Right lobe of liver (tissue), 4 donors: Measurements from ENCODE around the gene GSG1L.

Experiments used
- POLR2A ChIP-seq: fragments of 450-650 bp; IDR thresholded peaks from one replicate; pipeline ENCODE4 v1.6.1; 2017; ENCODE audit warnings: antibody characterized with exemption, mild to moderate bottlenecking
- TF ChIP-seq, protein P1 (sequence below), 4 donors: fragments of 200-600 bp in 3 of 4; fragments of 450-650 bp in 1 of 4; IDR thresholded peaks; one replicate each; pipeline versions ENCODE4 v1.5.1 to v1.8.0; 2016 to 2022; ENCODE audit warnings: antibody characterized with exemption in 4 of 4, mild to moderate bottlenecking in 2 of 4
- donor health status: DM: no; HTN: no; CAD: no.
- donor health status: DM: no; HTN: no; CAD: no.
- donor health status: DM: no; HTN: yes; CAD: no.

DNA sequence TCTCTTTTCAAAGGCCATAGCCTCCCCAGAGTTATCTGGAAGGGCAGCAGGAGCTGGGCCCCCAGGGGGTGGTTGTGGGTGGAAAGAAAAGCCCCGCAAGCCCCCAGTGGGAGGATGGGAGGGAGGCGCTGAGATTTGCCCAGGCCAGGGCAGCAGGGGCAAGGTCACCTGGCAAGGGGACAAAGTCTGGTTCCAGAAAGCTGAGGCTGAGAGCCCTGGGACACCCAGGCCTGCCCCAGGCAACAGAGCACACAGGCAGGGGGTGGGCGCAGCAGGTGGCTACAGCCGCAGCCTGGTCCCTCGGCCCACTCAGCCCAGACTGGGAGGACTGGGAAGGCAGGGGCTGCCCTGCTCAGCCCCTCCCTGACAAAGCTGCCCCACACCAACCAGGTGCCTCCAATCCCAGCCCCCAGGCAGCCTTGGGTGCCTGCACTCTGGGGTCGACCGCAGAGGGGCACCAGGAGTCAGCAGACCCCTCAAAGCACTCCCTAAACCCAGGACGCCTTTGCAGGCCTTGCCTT is 23.7 kb upstream of the GSG1L start:
- TF ChIP-seq, protein P1, sequence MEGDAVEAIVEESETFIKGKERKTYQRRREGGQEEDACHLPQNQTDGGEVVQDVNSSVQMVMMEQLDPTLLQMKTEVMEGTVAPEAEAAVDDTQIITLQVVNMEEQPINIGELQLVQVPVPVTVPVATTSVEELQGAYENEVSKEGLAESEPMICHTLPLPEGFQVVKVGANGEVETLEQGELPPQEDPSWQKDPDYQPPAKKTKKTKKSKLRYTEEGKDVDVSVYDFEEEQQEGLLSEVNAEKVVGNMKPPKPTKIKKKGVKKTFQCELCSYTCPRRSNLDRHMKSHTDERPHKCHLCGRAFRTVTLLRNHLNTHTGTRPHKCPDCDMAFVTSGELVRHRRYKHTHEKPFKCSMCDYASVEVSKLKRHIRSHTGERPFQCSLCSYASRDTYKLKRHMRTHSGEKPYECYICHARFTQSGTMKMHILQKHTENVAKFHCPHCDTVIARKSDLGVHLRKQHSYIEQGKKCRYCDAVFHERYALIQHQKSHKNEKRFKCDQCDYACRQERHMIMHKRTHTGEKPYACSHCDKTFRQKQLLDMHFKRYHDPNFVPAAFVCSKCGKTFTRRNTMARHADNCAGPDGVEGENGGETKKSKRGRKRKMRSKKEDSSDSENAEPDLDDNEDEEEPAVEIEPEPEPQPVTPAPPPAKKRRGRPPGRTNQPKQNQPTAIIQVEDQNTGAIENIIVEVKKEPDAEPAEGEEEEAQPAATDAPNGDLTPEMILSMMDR (IDR thresholded peaks at IDR 0.05): no peak
- no peak for TF ChIP-seq POLR2A
